DMS153 treated with DMSO at 0.1 percent for 48 hours (cell line): ENCODE results near the gene HAP1.
"Not testable (repeated sequence)": the region's sequence is repeated elsewhere in the genome, so short reads cannot be mapped to it uniquely, and the experiment has no call there.

Experiments
- DNase-seq: peaks from one replicate; lab custom pipeline; 2025; ENCODE audit not compliant: unreplicated experiment; lab: John Stamatoyannopoulos, UW

The HAP1 gene

DNA sequence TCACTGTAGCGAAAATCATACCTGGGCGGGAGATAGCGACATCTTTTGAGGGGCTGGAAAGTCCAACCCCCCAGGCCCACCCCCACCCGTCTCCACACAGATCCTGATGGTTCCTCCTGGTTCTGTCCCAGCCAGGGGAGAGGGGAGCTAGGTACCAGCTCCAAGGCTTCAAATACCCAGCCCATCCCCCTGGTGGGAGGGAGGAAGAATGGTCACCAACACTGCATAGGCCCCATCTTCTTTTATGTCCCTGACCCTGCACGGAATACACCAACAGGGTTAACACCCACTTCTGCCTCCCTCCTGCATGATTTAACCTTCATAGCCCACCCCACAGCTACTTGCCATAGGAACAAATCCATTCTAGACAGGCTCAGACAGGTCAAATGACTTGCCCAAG lies 9.3 kb downstream of the HAP1 start:
- no peak for DNase-seq

DNA sequence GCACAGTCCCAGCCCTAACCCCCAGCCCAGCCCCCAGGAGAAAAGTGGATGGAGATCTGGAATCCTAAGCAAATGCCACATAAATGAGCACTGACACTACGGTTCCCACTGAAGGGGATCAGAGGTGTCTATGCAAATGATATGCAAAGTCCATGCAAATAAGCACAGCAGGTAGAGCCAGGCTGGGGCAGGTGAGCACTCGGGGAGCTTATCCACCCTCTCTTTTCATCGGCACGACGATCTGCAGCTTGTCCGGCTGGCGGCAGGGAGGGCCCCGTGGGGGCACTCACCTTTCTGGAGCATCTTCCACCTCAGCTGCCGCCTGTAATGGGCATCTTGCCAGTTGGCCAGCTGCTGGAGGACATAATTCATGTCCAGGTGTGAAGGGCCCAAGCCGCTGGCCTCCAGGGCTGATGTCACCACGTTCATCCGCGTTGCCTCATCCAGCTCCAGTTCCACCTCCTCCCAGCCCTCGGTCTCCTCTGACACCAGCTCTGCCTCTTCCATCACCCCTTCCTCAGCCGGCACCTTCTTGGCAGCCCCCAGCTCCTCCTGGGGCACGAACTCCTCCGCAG lies 9.9 kb downstream of the HAP1 start:
- peak; percentile 41 for DNase-seq

DNA sequence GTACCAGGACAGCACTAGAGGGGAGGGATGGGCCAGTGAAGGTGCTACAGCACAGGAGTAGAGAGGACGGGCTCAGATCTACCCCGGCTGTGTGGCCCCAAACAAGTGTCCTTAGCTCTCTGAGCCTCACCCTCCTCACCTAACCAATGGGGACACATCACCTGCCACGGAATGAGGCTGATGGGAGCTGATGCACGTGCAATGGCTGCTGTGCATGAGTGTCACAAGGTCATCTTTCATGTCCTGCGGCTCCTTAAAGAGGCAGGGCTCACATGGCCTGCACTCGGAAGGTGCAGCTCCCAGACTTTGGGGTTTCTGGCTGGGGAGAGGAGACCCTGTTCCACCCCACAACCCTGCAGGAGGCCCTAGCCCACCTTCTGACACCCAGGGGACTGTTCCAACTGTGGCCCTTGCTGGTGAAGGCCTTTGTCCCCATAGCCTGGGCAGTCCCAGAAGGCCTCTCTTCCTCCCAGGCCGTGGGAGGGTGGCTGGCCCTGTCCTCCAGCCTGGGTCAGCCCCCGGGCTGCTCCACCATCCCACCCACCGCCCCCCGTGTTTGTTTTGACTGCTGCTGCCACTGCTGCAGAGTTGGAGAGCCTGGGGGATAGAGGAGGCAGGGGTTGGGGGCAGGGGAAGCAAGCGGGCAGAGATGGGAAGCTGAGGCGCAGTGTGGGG lies 10.5 kb downstream of the HAP1 start:
- no peak for DNase-seq

- no peak for DNase-seq
These were observed 12.2 kb downstream of the HAP1 start for GRCh38 chr17:41722231-41722630.

DNA sequence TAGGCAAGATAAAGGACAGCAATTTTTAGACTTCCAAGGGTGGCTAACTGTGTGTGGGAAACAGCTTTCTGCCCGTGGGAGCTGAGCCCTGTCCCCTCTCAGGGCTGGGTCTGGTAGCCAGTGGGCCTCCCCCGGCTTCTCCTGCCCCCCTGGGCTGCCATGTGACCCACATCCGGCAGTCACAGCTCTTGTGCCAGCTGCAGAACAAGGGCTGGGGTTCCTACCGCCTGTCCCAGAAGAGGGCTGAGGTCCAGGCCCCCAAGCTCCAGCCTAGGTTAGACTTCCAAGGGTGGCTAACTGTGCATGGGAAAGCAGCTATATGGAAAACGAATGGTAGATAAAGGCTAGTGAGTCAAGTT lies 16.2 kb downstream of the HAP1 start:
- no peak for DNase-seq

GRCh38 chr17:41717408-41718286 lies 16.8 kb downstream of the HAP1 start:
- peak; percentile 38 for DNase-seq

DNA sequence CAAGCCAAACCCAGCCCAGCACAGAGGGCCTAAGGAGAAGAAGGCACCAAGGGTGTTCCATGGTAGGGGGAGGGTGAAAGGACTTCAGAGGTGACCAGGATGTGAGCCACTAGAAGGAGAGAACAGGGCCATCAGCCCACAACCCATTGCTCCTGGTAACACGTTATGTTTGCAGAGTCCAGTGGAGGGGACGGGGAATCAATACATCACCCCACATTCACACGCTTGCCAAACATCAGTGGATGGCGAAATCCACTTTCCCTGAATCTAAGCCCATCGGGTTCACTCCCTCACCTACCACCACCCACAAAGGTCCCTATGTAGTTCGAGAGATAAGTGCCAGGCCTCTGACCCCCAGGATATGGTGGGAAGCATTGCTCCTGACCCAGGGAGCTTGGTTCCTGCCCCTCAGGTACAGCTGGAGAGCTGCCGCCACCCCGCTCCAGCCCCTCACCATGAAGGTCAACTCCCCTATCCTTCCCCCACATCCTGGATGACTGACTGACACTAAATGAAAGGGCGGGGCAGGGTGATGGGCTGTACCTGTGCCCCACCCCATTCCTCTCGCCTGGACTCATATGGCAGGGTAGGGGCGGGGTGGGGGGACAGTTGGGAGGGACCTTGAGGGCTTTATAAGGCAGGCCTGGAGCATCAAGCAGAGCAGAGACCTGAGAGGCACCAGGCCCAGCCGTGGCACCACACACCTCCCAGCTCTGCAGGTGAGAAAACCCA lies 22.6 kb downstream of the HAP1 start, which contains the start of gene GAST:
Gene GAST, plus strand, starts transcription at position 663 of the 732 bp plus-strand sequence. CDS start 3,106 bp downstream, outside the sequence.
- DNase-seq, result no peak

DNA sequence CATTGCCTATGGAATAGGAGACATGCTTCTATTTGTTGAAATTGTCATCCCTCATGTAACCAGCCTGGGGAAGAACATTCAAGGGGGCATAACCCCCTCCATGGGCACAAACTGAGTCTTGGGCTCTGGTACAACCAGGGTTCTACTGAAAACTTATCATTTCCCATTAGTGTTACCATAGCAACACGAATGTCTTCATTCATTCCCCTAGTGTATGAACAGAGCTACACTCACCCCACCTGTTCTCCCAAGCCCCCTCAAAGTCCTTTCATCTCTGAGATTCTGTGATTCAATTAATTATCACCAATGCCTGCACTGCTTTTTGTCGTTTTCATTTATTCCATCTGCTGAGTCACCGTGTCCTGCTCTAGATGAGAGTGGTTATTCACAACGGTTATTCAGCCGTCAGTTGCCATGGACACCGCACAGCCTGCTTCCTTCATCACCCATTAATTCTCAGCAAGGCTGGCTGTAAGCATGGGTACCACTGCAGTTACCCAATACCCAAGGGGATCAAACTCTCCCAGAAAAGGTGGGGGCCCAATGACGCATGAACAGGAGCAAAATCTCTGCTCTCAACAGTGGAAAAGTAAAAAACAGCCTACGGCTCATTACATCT lies 23.9 kb downstream of the HAP1 start:
- DNase-seq, result peak; percentile 35

GRCh38 chr17:41707803-41708669 lies 26.4 kb downstream of the HAP1 start:
- no peak for DNase-seq

DNA sequence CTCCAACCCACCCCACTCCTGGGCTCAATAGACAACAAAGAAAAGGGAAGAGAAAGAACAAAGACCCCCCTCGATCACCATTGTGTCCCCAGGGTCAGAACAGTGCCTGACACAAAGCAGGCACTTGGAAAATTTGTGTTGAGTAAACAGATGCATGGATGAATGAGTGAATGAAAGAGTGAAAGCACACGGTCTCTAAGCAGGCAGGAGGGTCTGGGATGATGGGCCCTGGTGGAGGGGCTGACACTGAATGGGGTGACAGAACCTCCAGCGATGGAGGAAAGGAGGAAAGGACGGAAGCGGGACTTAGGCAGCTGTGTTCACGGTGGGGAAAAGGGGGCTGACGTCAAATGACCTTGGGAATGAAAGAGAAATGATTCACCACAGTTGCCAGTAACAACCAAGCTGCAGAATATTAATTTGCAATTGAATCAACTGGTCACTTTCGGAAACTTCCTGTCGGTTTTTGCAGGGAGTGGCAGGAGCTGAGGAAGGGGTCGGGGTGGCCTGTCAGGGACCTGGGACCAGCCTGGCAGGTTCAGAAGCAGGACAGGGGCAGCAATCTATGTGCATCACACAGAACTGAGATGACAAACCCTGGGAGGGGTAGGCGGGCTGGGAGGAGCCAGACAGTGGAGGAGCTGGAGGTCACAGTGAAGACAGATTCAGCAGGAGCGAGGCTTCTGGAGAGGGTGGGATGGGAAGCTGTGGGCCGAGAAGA lies 29.0 kb downstream of the HAP1 start:
- no peak for DNase-seq

GRCh38 chr17:41702712-41703111 lies 31.7 kb downstream of the HAP1 start:
- no peak for DNase-seq

- not testable (repeated sequence) for DNase-seq
These were observed 33.6 kb downstream of the HAP1 start for GRCh38 chr17:41700843-41701242.

- no peak for DNase-seq
These were observed 37.1 kb downstream of the HAP1 start for GRCh38 chr17:41697122-41697962.

- peak; percentile 37 for DNase-seq
These were observed 38.3 kb downstream of the HAP1 start for GRCh38 chr17:41695954-41696757.

GRCh38 chr17:41695134-41695661 lies 39.2 kb downstream of the HAP1 start:
- no peak for DNase-seq

GRCh38 chr17:41692722-41693521 lies 41.5 kb downstream of the HAP1 start:
- no peak for DNase-seq
